BLaER1 (cell line): Measurements from ENCODE around the gene CDH2.

ENCODE experiments used
- H3K27ac ChIP-seq: shearing (Covaris generic); formaldehyde crosslinking; 2 replicates; pipeline ENCODE4 v1.8.1; 2022
- H3K27me3 ChIP-seq: shearing (Covaris generic); formaldehyde crosslinking; 2 replicates; pipeline ENCODE4 v1.8.1; 2022
- H3K36me3 ChIP-seq: shearing (Covaris generic); formaldehyde crosslinking; 2 replicates; pipeline ENCODE4 v1.8.1; 2022
- H3K4me1 ChIP-seq: shearing (Covaris generic); formaldehyde crosslinking; 2 replicates; pipeline ENCODE4 v1.8.1; 2022
- H3K4me2 ChIP-seq: shearing (Covaris generic); formaldehyde crosslinking; 2 replicates; pipeline ENCODE4 v1.8.1; 2022
- H3K4me3 ChIP-seq: shearing (Covaris generic); formaldehyde crosslinking; 2 replicates; pipeline ENCODE4 v1.8.1; 2022
- H3K9ac ChIP-seq: shearing (Covaris generic); formaldehyde crosslinking; 2 replicates; pipeline ENCODE4 v1.8.1; 2022
- H3K9me3 ChIP-seq: shearing (Covaris generic); formaldehyde crosslinking; 2 replicates; pipeline ENCODE4 v1.8.1; 2022
- H4K20me1 ChIP-seq: shearing (Covaris generic); formaldehyde crosslinking; 2 replicates; pipeline ENCODE4 v1.8.1; 2022
- Cebpa-rat ChIP-seq: shearing (Covaris generic); IDR thresholded peaks from 2 replicates; pipeline ENCODE4 v1.8.1; 2022

CDH2 gene

DNA sequence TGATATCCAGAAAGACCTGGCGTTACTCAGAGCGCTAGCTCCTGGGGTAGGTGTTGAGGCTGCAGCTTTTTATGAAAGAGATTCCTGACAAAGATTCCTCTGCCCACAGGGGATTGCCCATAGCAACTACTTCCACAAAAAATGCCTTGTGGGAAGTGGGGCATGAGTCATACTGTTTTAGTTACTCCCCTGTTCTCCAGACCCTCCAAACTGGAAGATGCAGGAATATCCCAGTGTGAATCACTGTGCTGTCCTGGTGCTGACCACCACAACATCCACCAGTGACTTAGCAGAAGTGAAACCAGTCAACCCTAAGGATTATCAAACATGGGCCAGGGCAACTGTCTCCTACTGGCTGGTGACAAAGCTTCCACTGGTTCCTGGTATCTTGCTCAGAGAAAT, 61.8 kb downstream of the CDH2 start:
- no peak overlapping the region for H3K9ac ChIP-seq
- no peak overlapping the region for H3K4me2 ChIP-seq
- no peaks in the 10 kb centered on the region for H3K27me3 ChIP-seq
- H3K27ac ChIP-seq = no peak overlapping the region
- H3K9me3 ChIP-seq = no peaks in the 10 kb centered on the region
- no peaks in the 10 kb centered on the region for H3K4me1 ChIP-seq
- no peak overlapping the region for H3K4me3 ChIP-seq
- no peak for TF ChIP-seq Cebpa-rat
- no peaks in the 10 kb centered on the region for H3K36me3 ChIP-seq
- H4K20me1 ChIP-seq = no peaks in the 10 kb centered on the region

DNA sequence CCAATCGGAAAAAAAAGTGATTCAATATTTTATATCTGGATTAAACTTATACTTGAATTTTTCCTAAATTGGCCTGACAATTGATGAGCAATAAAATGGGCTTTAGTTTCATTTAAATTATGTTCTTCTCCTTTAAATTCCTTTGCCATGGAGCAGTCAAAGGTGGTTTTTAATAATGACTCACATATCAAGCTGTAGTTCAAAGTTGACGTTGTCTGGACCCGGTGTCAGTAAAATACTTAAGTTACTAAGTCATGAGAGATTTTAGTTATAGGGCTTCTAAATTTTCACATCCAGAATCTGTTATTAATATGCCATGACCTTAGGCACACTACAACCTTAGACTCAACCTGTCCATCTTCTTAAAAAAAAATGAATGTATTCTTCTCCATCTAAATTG, 62.5 kb downstream of the CDH2 start:
- Histone ChIP-seq H3K4me2 (no peak overlapping the region), H3K9ac (no peak overlapping the region), H3K4me3 (no peak overlapping the region), H4K20me1 (no peaks in the 10 kb centered on the region), H3K27me3 (no peaks in the 10 kb centered on the region), H3K9me3 (no peaks in the 10 kb centered on the region), H3K4me1 (no peaks in the 10 kb centered on the region), H3K27ac (no peak overlapping the region), H3K36me3 (no peaks in the 10 kb centered on the region)
- TF ChIP-seq Cebpa-rat = no peak

DNA sequence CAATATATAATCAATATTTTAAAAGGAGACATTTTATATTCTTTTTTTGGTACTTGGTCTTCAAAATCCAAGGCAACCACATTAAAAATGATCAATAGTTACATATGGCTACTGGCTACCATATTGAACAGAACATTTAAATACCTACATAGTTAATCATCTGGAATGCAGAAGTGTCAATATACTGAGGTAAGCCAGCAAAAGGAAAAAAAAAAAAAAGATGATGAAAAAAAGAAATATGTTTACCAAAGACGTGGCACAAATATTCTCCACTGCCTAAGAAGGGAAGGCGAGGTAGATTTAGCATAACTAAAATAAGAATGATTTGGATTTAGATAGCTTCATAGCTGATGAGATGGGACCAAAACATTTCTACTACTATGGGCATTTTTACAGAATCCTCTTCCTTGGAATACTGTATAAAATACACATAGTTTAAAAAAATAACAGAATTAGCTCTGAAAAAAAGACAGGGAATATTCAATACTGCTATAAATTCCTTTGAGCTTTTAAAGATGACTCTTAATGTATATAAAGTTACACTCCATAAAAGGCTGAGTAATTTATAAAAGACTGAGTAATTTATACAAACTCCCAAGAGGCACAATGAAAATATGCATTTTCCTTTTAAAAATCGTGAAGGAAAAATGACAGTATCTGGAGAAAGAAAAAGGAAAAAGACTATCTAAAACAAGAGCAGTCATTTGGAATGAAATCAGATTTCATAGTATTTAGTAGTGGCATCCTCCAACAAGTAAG, 63.5 kb downstream of the CDH2 start:
- no peaks in the 10 kb centered on the region for H3K36me3 ChIP-seq
- no peaks in the 10 kb centered on the region for H3K27me3 ChIP-seq
- no peak overlapping the region for H3K9ac ChIP-seq
- no peak overlapping the region for H3K4me2 ChIP-seq
- no peaks in the 10 kb centered on the region for H3K9me3 ChIP-seq
- H3K27ac ChIP-seq = no peak overlapping the region
- H4K20me1 ChIP-seq = no peaks in the 10 kb centered on the region
- TF ChIP-seq Cebpa-rat = no peak
- H3K4me3 ChIP-seq = no peak overlapping the region
- H3K4me1 ChIP-seq = no peaks in the 10 kb centered on the region

GRCh38 chr18:28112056-28112470, 64.9 kb downstream of the CDH2 start:
- Histone ChIP-seq H3K4me1 (no peaks in the 10 kb centered on the region), H3K27ac (no peak overlapping the region), H3K4me2 (no peak overlapping the region), H3K9me3 (no peaks in the 10 kb centered on the region), H3K9ac (no peak overlapping the region), H4K20me1 (no peaks in the 10 kb centered on the region), H3K27me3 (no peaks in the 10 kb centered on the region), H3K4me3 (no peak overlapping the region), H3K36me3 (no peaks in the 10 kb centered on the region)
- no peak for TF ChIP-seq Cebpa-rat

DNA sequence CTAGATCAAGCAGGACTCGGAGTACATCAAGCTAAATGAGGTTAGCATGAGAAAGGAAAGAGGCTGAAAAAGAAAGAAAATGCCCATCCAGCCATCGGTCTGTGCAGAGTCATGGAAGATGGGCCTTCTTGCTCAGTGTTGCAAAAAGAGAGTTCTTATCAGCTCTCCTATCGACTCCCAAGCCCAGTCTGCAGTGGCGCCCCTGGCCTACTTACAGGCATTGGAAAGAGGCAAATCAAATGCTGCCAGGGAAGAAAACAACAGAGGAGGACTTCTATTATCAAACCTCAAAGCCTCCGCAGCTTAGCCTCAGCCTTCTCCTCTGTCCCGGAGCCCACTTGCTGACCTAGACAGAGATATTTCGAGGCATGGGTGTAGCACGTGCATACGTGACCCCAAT, 66.0 kb downstream of the CDH2 start:
- no peaks in the 10 kb centered on the region for H3K9me3 ChIP-seq
- no peaks in the 10 kb centered on the region for H3K36me3 ChIP-seq
- no peak overlapping the region for H3K27ac ChIP-seq
- no peaks in the 10 kb centered on the region for H4K20me1 ChIP-seq
- H3K4me2 ChIP-seq = no peak overlapping the region
- H3K9ac ChIP-seq = no peak overlapping the region
- H3K4me3 ChIP-seq = no peak overlapping the region
- no peaks in the 10 kb centered on the region for H3K4me1 ChIP-seq
- H3K27me3 ChIP-seq = no peaks in the 10 kb centered on the region
- TF ChIP-seq Cebpa-rat = no peak

- no peaks in the 10 kb centered on the region for H3K9me3 ChIP-seq
- H4K20me1 ChIP-seq = no peaks in the 10 kb centered on the region
- no peak overlapping the region for H3K27ac ChIP-seq
- H3K36me3 ChIP-seq = no peaks in the 10 kb centered on the region
- no peak for TF ChIP-seq Cebpa-rat
- no peaks in the 10 kb centered on the region for H3K27me3 ChIP-seq
- H3K4me3 ChIP-seq = no peak overlapping the region
- no peak overlapping the region for H3K9ac ChIP-seq
- no peaks in the 10 kb centered on the region for H3K4me1 ChIP-seq
- no peak overlapping the region for H3K4me2 ChIP-seq
These were observed 67.0 kb downstream of the CDH2 start for GRCh38 chr18:28109781-28110560.

DNA sequence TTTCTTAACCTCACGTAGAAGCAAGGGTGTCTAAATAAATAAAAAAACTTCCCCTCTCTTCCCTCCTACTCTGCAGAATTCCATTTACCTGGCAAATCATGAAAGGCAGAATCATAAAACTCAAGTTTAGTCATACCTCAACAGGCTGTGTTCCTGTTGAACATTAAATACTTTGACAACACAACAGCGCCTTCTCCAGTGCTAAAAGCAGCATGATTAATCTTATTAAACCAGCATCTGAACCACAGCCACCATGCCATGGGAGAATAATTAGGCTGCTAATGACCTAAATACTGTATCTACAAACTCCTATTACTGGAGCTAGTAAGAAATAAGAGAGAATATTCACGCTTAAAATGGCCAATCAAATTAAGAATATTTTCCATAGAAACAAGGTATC, 68.1 kb downstream of the CDH2 start:
- H4K20me1 ChIP-seq = no peaks in the 10 kb centered on the region
- no peak for TF ChIP-seq Cebpa-rat
- H3K9me3 ChIP-seq = no peaks in the 10 kb centered on the region
- H3K9ac ChIP-seq = no peak overlapping the region
- no peak overlapping the region for H3K27ac ChIP-seq
- H3K4me3 ChIP-seq = no peak overlapping the region
- no peaks in the 10 kb centered on the region for H3K4me1 ChIP-seq
- H3K4me2 ChIP-seq = no peak overlapping the region
- no peaks in the 10 kb centered on the region for H3K27me3 ChIP-seq
- H3K36me3 ChIP-seq = no peaks in the 10 kb centered on the region

GRCh38 chr18:28108254-28108653, 68.7 kb downstream of the CDH2 start:
- H3K4me3 ChIP-seq = no peak overlapping the region
- no peak overlapping the region for H3K27ac ChIP-seq
- no peaks in the 10 kb centered on the region for H3K4me1 ChIP-seq
- no peak for TF ChIP-seq Cebpa-rat
- no peaks in the 10 kb centered on the region for H3K9me3 ChIP-seq
- H3K36me3 ChIP-seq = no peaks in the 10 kb centered on the region
- no peak overlapping the region for H3K9ac ChIP-seq
- H4K20me1 ChIP-seq = no peaks in the 10 kb centered on the region
- no peak overlapping the region for H3K4me2 ChIP-seq
- no peaks in the 10 kb centered on the region for H3K27me3 ChIP-seq

- Histone ChIP-seq H3K4me2 (no peak overlapping the region), H3K27me3 (no peaks in the 10 kb centered on the region), H3K4me3 (no peak overlapping the region), H3K9me3 (no peaks in the 10 kb centered on the region), H4K20me1 (no peaks in the 10 kb centered on the region), H3K27ac (no peak overlapping the region), H3K36me3 (no peaks in the 10 kb centered on the region), H3K4me1 (no peaks in the 10 kb centered on the region), H3K9ac (no peak overlapping the region)
- no peak for TF ChIP-seq Cebpa-rat
These were observed 77.7 kb downstream of the CDH2 start for GRCh38 chr18:28099237-28099636.

DNA sequence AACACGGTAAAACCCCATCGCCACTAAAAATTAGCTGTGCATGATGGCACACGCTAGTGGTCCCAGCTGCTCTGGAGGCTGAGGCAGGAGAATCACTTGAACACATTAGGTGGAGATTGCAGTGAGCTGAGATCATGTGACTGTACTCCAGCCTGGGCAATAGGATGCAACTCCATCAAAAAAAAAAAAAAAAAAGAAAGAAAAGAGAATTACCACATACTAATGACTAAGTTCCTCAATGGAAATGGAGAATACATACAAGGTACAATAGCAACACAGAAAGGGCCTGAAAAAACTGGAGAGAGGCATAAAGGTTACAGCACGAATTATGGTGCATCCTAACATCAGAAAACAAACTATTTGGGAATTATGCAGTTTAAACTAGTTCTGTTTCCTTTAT, 81.3 kb downstream of the CDH2 start:
- Histone ChIP-seq H4K20me1 (no peaks in the 10 kb centered on the region), H3K36me3 (no peaks in the 10 kb centered on the region), H3K4me2 (no peak overlapping the region), H3K27me3 (no peaks in the 10 kb centered on the region), H3K27ac (no peak overlapping the region), H3K4me1 (no peaks in the 10 kb centered on the region), H3K9me3 (no peaks in the 10 kb centered on the region), H3K4me3 (no peak overlapping the region), H3K9ac (no peak overlapping the region)
- TF ChIP-seq Cebpa-rat = no peak
